Measurements from ENCODE around the gene EFHC1. TPM values are rescaled to one million over a fixed set of nuclear protein-coding genes. Genes with fewer than 3 reads are reported as not detected.

The EFHC1 gene
- total and polyA plus RNA-seq, 2 of the 13 experiments (the other 11 are each of a cell fraction or from before 2014, with no cell fraction given) = 23.4 to 29.5 TPM

- TF ChIP-seq, protein P1, sequence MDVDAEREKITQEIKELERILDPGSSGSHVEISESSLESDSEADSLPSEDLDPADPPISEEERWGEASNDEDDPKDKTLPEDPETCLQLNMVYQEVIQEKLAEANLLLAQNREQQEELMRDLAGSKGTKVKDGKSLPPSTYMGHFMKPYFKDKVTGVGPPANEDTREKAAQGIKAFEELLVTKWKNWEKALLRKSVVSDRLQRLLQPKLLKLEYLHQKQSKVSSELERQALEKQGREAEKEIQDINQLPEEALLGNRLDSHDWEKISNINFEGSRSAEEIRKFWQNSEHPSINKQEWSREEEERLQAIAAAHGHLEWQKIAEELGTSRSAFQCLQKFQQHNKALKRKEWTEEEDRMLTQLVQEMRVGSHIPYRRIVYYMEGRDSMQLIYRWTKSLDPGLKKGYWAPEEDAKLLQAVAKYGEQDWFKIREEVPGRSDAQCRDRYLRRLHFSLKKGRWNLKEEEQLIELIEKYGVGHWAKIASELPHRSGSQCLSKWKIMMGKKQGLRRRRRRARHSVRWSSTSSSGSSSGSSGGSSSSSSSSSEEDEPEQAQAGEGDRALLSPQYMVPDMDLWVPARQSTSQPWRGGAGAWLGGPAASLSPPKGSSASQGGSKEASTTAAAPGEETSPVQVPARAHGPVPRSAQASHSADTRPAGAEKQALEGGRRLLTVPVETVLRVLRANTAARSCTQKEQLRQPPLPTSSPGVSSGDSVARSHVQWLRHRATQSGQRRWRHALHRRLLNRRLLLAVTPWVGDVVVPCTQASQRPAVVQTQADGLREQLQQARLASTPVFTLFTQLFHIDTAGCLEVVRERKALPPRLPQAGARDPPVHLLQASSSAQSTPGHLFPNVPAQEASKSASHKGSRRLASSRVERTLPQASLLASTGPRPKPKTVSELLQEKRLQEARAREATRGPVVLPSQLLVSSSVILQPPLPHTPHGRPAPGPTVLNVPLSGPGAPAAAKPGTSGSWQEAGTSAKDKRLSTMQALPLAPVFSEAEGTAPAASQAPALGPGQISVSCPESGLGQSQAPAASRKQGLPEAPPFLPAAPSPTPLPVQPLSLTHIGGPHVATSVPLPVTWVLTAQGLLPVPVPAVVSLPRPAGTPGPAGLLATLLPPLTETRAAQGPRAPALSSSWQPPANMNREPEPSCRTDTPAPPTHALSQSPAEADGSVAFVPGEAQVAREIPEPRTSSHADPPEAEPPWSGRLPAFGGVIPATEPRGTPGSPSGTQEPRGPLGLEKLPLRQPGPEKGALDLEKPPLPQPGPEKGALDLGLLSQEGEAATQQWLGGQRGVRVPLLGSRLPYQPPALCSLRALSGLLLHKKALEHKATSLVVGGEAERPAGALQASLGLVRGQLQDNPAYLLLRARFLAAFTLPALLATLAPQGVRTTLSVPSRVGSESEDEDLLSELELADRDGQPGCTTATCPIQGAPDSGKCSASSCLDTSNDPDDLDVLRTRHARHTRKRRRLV (CRISPR knock-in tag; IDR thresholded peaks at IDR 0.05) = no peak
- TF ChIP-seq HMG20A (CRISPR knock-in tag; IDR thresholded peaks at IDR 0.05; ENCODE audit: borderline replicate concordance) (peak; percentile 7; the same call in 1 of the 2 replicates), ZNF790 (CRISPR knock-in tag; IDR thresholded peaks at IDR 0.05; ENCODE audit: borderline replicate concordance) (no peak), KAT8 (CRISPR knock-in tag; IDR thresholded peaks at IDR 0.05) (peak; percentile 45; the same call in 1 of the 2 replicates), THAP9 (CRISPR knock-in tag; IDR thresholded peaks at IDR 0.05; ENCODE audit: borderline replicate concordance) (no peak), MAF1 (CRISPR knock-in tag; IDR thresholded peaks at IDR 0.05; ENCODE audit: borderline replicate concordance) (no peak), KMT2A (CRISPR knock-in tag; IDR thresholded peaks at IDR 0.05) (0 out of 2 replicates have a peak, but pooled peaks have one; percentile 7), CEBPG (CRISPR knock-in tag; IDR thresholded peaks at IDR 0.05) (peak; percentile 14; the same call in 1 of the 2 replicates), CREM (IDR thresholded peaks at IDR 0.05) (peak; percentile 34; the same call in 1 of the 2 replicates), CREM (CRISPR knock-in tag; IDR thresholded peaks at IDR 0.05) (no peak), ARID4A (CRISPR knock-in tag; IDR thresholded peaks at IDR 0.05; ENCODE audit: borderline replicate concordance) (0 out of 2 replicates have a peak, but pooled peaks have one; percentile 4)
- TF ChIP-seq, protein P2, sequence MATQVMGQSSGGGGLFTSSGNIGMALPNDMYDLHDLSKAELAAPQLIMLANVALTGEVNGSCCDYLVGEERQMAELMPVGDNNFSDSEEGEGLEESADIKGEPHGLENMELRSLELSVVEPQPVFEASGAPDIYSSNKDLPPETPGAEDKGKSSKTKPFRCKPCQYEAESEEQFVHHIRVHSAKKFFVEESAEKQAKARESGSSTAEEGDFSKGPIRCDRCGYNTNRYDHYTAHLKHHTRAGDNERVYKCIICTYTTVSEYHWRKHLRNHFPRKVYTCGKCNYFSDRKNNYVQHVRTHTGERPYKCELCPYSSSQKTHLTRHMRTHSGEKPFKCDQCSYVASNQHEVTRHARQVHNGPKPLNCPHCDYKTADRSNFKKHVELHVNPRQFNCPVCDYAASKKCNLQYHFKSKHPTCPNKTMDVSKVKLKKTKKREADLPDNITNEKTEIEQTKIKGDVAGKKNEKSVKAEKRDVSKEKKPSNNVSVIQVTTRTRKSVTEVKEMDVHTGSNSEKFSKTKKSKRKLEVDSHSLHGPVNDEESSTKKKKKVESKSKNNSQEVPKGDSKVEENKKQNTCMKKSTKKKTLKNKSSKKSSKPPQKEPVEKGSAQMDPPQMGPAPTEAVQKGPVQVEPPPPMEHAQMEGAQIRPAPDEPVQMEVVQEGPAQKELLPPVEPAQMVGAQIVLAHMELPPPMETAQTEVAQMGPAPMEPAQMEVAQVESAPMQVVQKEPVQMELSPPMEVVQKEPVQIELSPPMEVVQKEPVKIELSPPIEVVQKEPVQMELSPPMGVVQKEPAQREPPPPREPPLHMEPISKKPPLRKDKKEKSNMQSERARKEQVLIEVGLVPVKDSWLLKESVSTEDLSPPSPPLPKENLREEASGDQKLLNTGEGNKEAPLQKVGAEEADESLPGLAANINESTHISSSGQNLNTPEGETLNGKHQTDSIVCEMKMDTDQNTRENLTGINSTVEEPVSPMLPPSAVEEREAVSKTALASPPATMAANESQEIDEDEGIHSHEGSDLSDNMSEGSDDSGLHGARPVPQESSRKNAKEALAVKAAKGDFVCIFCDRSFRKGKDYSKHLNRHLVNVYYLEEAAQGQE (IDR thresholded peaks at IDR 0.05; ENCODE audit: borderline replicate concordance in 1 of 2, low read depth in 1 of 2, low read length in 2 of 2) = no peak
These were observed 30.9 kb upstream of the EFHC1 start (continued) for GRCh38 chr6:52389264-52389625.
